Posterior vena cava (tissue), 2 donors: ENCODE data around the gene NELFB. TPM values are rescaled to one million over a fixed set of nuclear protein-coding genes. Genes with fewer than 3 reads are reported as not detected.
A peak's percentile ranks its signal among the peaks of the same experiment; 100 is the strongest.

Experiments
- DNase-seq: peaks from one replicate; pipeline ENCODE4 v3.0.0-alpha.2; 2020; ENCODE audit warnings: low spot score
- intact Hi-C, 2 donors: fragments of 100-400 bp; cut with DNase I; formaldehyde crosslinking; loops; one replicate each; pipeline versions ENCODE4 v1.14.1 to v1.14.2; 2022 to 2023
- total RNA-seq, 2 donors: library from RNA; stranded (reverse); fragmentation: NEBNext Ultra II Directional; extraction: Animal tissue kit (Norgen Biotek cat#: 25700); gene quantifications; one replicate each; pipeline ENCODE4 v1.2.1, GENCODE V29; 2021
- donor health status: DM: yes; HTN: yes; CAD: no.
- donor health status: DM: yes; HTN: yes; CAD: no.

Gene NELFB
- total RNA-seq, 2 donors from 2014 or later, result 33.3 to 36.7 TPM

- intact Hi-C loops, result no loop called here
- DNase-seq, result peak; percentile 64
These were observed 62.0 kb downstream of the NELFB start for GRCh38 chr9:137317021-137317717.

- DNase-seq, result peak; percentile 66
- intact Hi-C loops, result no loop called here
These were observed 62.8 kb downstream of the NELFB start for GRCh38 chr9:137317718-137318511.

- no peak for DNase-seq
- intact Hi-C loops, result no loop called here
These were observed 63.5 kb downstream of the NELFB start for GRCh38 chr9:137318602-137319001.

GRCh38 chr9:137319011-137319738, 64.0 kb downstream of the NELFB start:
- intact Hi-C loops, result no loop called here
- DNase-seq, result peak; percentile 91

- intact Hi-C loops, result no loop called here
- peak; percentile 72 for DNase-seq
These were observed 64.8 kb downstream of the NELFB start for GRCh38 chr9:137319739-137320551.

- intact Hi-C loops, result no loop called here
- peak; percentile 76 for DNase-seq
These were observed 65.6 kb downstream of the NELFB start for GRCh38 chr9:137320555-137321384.

GRCh38 chr9:137321726-137322361, 66.7 kb downstream of the NELFB start:
- DNase-seq, result peak; percentile 65
- intact Hi-C loops, result no loop called here

Other genes with a start within 250 kb of the NELFB start
- gene ABCA2, start 227.1 kb upstream of the NELFB start, total RNA-seq, result 10 to 100 TPM; 30.8 to 32.8 TPM
- under 1 TPM; 0.24 to 0.32 TPM for gene FUT7, start 223.2 kb upstream of the NELFB start, total RNA-seq
- 100 to 1,000 TPM; 129 to 133 TPM for gene NPDC1, start 209.2 kb upstream of the NELFB start, total RNA-seq
- gene ENTPD2, start 201.3 kb upstream of the NELFB start, total RNA-seq, result 1 to 10 TPM in 1 of 2 donors, under 1 TPM in 1; 0.48 to 1.2 TPM
- gene SAPCD2, start 184.8 kb upstream of the NELFB start, total RNA-seq, result under 1 TPM; 0.33 to 0.42 TPM
- 10 to 100 TPM; 15.2 to 20.5 TPM for gene UAP1L1, start 177.8 kb upstream of the NELFB start, total RNA-seq
- 10 to 100 TPM; 32.0 to 44.3 TPM for gene MAN1B1, start 168.3 kb upstream of the NELFB start, total RNA-seq
- gene DPP7, start 140.6 kb upstream of the NELFB start, total RNA-seq, result 100 to 1,000 TPM; 108 to 128 TPM
- gene GRIN1, start 116.2 kb upstream of the NELFB start, total RNA-seq, result not detected
- gene LRRC26, start 85.3 kb upstream of the NELFB start, total RNA-seq, result not detected
- not detected for gene TMEM210, start 83.3 kb upstream of the NELFB start, total RNA-seq
- 10 to 100 TPM; 39.1 to 42.3 TPM for gene ANAPC2, start 66.8 kb upstream of the NELFB start, total RNA-seq
- 10 to 100 TPM; 40.4 to 44.6 TPM for gene SSNA1, start 66.7 kb upstream of the NELFB start, total RNA-seq
- gene TPRN, start 54.6 kb upstream of the NELFB start, total RNA-seq, result 1 to 10 TPM; 4.2 to 8.8 TPM
- 10 to 100 TPM; 24.8 to 25.2 TPM for gene TMEM203, start 49.7 kb upstream of the NELFB start, total RNA-seq
- 1 to 10 TPM; 6.7 to 8.1 TPM for gene NDOR1, start 49.6 kb upstream of the NELFB start, total RNA-seq
- gene RNF208, start 33.1 kb upstream of the NELFB start, total RNA-seq, result 1 to 10 TPM; 2.3 to 2.7 TPM
- gene CYSRT1, start 30.2 kb upstream of the NELFB start, total RNA-seq, result under 1 TPM in 1 of 2 donors, not detected in 1; 0.32 TPM
- gene RNF224, start 27.8 kb upstream of the NELFB start, total RNA-seq, result not detected
- gene SLC34A3, start 24.4 kb upstream of the NELFB start, total RNA-seq, result not detected
- 100 to 1,000 TPM; 178 to 185 TPM for gene TUBB4B, start 14.0 kb upstream of the NELFB start, total RNA-seq
- gene STPG3, start 4.0 kb upstream of the NELFB start, total RNA-seq, result not detected
- gene TOR4A, start 22.4 kb downstream of the NELFB start, total RNA-seq, result 1 to 10 TPM; 5.3 to 7.0 TPM
- gene NRARP, start 46.9 kb downstream of the NELFB start, total RNA-seq, result 1 to 10 TPM; 5.6 to 9.0 TPM
- 10 to 100 TPM; 13.9 to 14.6 TPM for gene EXD3, start 167.8 kb downstream of the NELFB start, total RNA-seq
- 1 to 10 TPM; 2.0 to 2.7 TPM for gene NOXA1, start 168.1 kb downstream of the NELFB start, total RNA-seq
- gene ENTPD8, start 186.0 kb downstream of the NELFB start, total RNA-seq, result not detected
- gene NSMF, start 204.0 kb downstream of the NELFB start, total RNA-seq, result 10 to 100 TPM; 47.6 to 55.5 TPM